Gastroesophageal sphincter (tissue), 3 donors: ENCODE measurements around the gene INSR.

ENCODE experiments used
- EP300 ChIP-seq: sonication (generic); formaldehyde crosslinking; IDR thresholded peaks from one replicate; pipeline ENCODE4 v1.6.1; 2017; ENCODE audit warnings: antibody characterized with exemption, mild to moderate bottlenecking
- POLR2A ChIP-seq, 2 donors: fragments of 450-650 bp; IDR thresholded peaks; one replicate each; pipeline ENCODE4 v1.6.1; 2017; ENCODE audit warnings: antibody characterized with exemption in 2 of 2, mild to moderate bottlenecking in 2 of 2, moderate library complexity in 1 of 2
- POLR2AphosphoS5 ChIP-seq: sonication (generic); formaldehyde crosslinking; IDR thresholded peaks from one replicate; pipeline ENCODE4 v1.6.1; 2017; ENCODE audit warnings: antibody characterized with exemption
- TF ChIP-seq, protein P1 (sequence below), 4 experiments: fragments of 200-600 bp in 2 of 4; fragments of 450-650 bp in 2 of 4; sonication (generic) in 1 of 4; IDR thresholded peaks; one replicate each; pipeline ENCODE4 v1.5.1; 2017 to 2019; ENCODE audit warnings: antibody characterized with exemption in 4 of 4, mild to moderate bottlenecking in 2 of 4, moderate library complexity in 2 of 4

GRCh38 chr19:7250951-7251350 lies 43.3 kb downstream of the INSR start:
- TF ChIP-seq, protein P1, sequence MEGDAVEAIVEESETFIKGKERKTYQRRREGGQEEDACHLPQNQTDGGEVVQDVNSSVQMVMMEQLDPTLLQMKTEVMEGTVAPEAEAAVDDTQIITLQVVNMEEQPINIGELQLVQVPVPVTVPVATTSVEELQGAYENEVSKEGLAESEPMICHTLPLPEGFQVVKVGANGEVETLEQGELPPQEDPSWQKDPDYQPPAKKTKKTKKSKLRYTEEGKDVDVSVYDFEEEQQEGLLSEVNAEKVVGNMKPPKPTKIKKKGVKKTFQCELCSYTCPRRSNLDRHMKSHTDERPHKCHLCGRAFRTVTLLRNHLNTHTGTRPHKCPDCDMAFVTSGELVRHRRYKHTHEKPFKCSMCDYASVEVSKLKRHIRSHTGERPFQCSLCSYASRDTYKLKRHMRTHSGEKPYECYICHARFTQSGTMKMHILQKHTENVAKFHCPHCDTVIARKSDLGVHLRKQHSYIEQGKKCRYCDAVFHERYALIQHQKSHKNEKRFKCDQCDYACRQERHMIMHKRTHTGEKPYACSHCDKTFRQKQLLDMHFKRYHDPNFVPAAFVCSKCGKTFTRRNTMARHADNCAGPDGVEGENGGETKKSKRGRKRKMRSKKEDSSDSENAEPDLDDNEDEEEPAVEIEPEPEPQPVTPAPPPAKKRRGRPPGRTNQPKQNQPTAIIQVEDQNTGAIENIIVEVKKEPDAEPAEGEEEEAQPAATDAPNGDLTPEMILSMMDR (IDR thresholded peaks at IDR 0.05): no peak
- no peak for TF ChIP-seq POLR2AphosphoS5
- no peak for TF ChIP-seq POLR2A (IDR thresholded peaks at IDR 0.05)
- TF ChIP-seq EP300: no peak
